CD8-positive, alpha-beta memory T cell (primary cell): Measurements from ENCODE around the gene FBXL15. TPM values are rescaled to one million over a fixed set of nuclear protein-coding genes. Genes with fewer than 3 reads are reported as not detected.

Experiments used
- CTCF ChIA-PET: fragments of 350-600 bp; sonication (Branson Sonifier 250); formaldehyde crosslinking; loops from one replicate; lab custom pipeline; 2021; ENCODE audit warnings: antibody characterized with exemption; lab: Charles Lee
- POLR2A ChIA-PET: fragments of 350-600 bp; sonication (Branson Sonifier 250); formaldehyde crosslinking; loops from one replicate; lab custom pipeline; 2021; ENCODE audit warnings: antibody characterized with exemption; lab: Charles Lee
- DNase-seq, 5 donors: peaks; one replicate each; pipeline versions ENCODE4 v3.0.0 to v3.0.0-alpha.2; 2020 to 2022; ENCODE audit warnings: mixed read lengths in 1 of 5
- H3K27ac ChIP-seq: one replicate; pipeline ENCODE4 v1.7.0; 2013; ENCODE audit warnings: low read depth, mild to moderate bottlenecking, low read length, moderate library complexity
- H3K27me3 ChIP-seq: 2 replicates; pipeline ENCODE4 v1.7.0; 2013; ENCODE audit warnings: low read length, mild to moderate bottlenecking; ENCODE audit not compliant: insufficient read depth, poor library complexity, severe bottlenecking
- H3K36me3 ChIP-seq: 2 replicates; pipeline ENCODE4 v1.7.0; 2013; ENCODE audit warnings: mild to moderate bottlenecking, low read length, moderate library complexity; ENCODE audit not compliant: insufficient read depth
- H3K4me1 ChIP-seq: 2 replicates; pipeline ENCODE4 v1.7.0; 2013; ENCODE audit warnings: mild to moderate bottlenecking, low read length, moderate library complexity; ENCODE audit not compliant: insufficient read depth
- H3K4me3 ChIP-seq: 2 replicates; pipeline ENCODE4 v1.7.0; 2013; ENCODE audit warnings: mild to moderate bottlenecking, low read length
- H3K9me3 ChIP-seq: 2 replicates; pipeline ENCODE4 v1.7.0; 2013; ENCODE audit warnings: mild to moderate bottlenecking, low read length
- H3K27ac Mint-ChIP-seq, 8 donors: one replicate each; pipeline ENCODE4 v1.8.0; 2020 to 2021; ENCODE audit warnings: mixed read lengths in 8 of 8, mild to moderate bottlenecking in 6 of 8, inconsistent platforms in 3 of 8, moderate library complexity in 3 of 8
- H3K27me3 Mint-ChIP-seq, 2 donors: one replicate each; pipeline ENCODE4 v1.8.0; 2020 to 2021; ENCODE audit warnings: mixed read lengths in 2 of 2, mild to moderate bottlenecking in 1 of 2, moderate library complexity in 1 of 2
- H3K36me3 Mint-ChIP-seq, 3 donors: one replicate each; pipeline ENCODE4 v1.8.0; 2020 to 2021; ENCODE audit warnings: mixed read lengths in 3 of 3, inconsistent platforms in 1 of 3, mild to moderate bottlenecking in 1 of 3
- H3K4me1 Mint-ChIP-seq, 3 donors: one replicate each; pipeline ENCODE4 v1.8.0; 2020 to 2021; ENCODE audit warnings: mixed read lengths in 3 of 3, inconsistent platforms in 1 of 3, mild to moderate bottlenecking in 1 of 3
- H3K4me3 Mint-ChIP-seq, 7 donors: one replicate each; pipeline ENCODE4 v1.8.0; 2020 to 2021; ENCODE audit warnings: mixed read lengths in 7 of 7, mild to moderate bottlenecking in 6 of 7, moderate library complexity in 4 of 7, inconsistent platforms in 2 of 7
- H3K9me3 Mint-ChIP-seq, 5 donors: one replicate each; pipeline ENCODE4 v1.8.0; 2020 to 2022; ENCODE audit warnings: mixed read lengths in 5 of 5, mild to moderate bottlenecking in 3 of 5, moderate library complexity in 2 of 5, inconsistent platforms in 1 of 5
- polyA plus RNA-seq: library from polyadenylated mRNA; unstranded; fragments of 300-500 nt; fragmentation: Illumina TruSeq; gene quantifications from one replicate; pipeline ENCODE4 v1.2.3, GENCODE V29; 2021
- total RNA-seq, 2 experiments: library from RNA; stranded (reverse); gene quantifications; one replicate each; pipeline ENCODE4 v1.2.3, GENCODE V29; 2021

Gene FBXL15
- total and polyA plus RNA-seq, 3 experiments from 2014 or later, result 13.5 to 33.4 (median 16.3) TPM

- CTCF ChIA-PET, result interaction anchor here (0.9 to 4.3 kb wide), 13 partner anchors 8 to 177 kb away, joined by 3 to 27 read pairs (median 4); partner anchors contain the start of genes C10orf95, ELOVL3 and NFKB2
- POLR2A ChIA-PET, result interaction anchor here (0.9 to 1.0 kb wide), 3 partner anchors 9 to 47 kb away, joined by 3 to 9 read pairs (median 3); no protein-coding TSS in a partner anchor
- Histone ChIP-seq H3K4me1 (peaks cover 19% of the 10 kb centered on the region), H3K36me3 (peaks cover 8% of the 10 kb centered on the region), H3K27me3 (peaks cover under 1% of the 10 kb centered on the region), H3K4me3 (no peak overlapping the region), H3K27ac (no peak overlapping the region), H3K9me3 (no peaks in the 10 kb centered on the region)
- Mint-ChIP-seq H3K9me3 (no peaks in the 10 kb centered on the region), H3K4me1 (peaks cover 10 to 24% (median 14%) of the 10 kb centered on the region in 3 donors), H3K27me3 (peaks cover 0 to 1% of the 10 kb centered on the region in 2 donors), H3K4me3 (no peak overlapping the region), H3K27ac (no peak overlapping the region), H3K36me3 (peaks cover 0 to 38% (median 0%) of the 10 kb centered on the region in 3 donors)
- no peak for DNase-seq
Measured at GRCh38 chr10:102403115-102403514, 17.5 kb upstream of the FBXL15 start.

- Mint-ChIP-seq H3K27me3 (peaks cover 3 to 9% of the 10 kb centered on the region in 2 donors), H3K27ac (peak overlapping the region in 1 of 8 donors; percentile 79), H3K9me3 (no peaks in the 10 kb centered on the region), H3K36me3 (peaks cover 0 to 28% (median 0%) of the 10 kb centered on the region in 3 donors), H3K4me3 (no peak overlapping the region), H3K4me1 (peaks cover 10 to 21% (median 12%) of the 10 kb centered on the region in 3 donors)
- ChIA-PET CTCF (interaction anchor here (0.8 to 4.3 kb wide), 11 partner anchors 9 to 178 kb away, joined by 3 to 27 read pairs (median 4); partner anchors contain the start of genes ELOVL3, NFKB2 and PSD), POLR2A (interaction anchor here (0.7 to 1.0 kb wide), 4 partner anchors 10 to 61 kb away, joined by 3 to 9 read pairs (median 5); no protein-coding TSS in a partner anchor)
- Histone ChIP-seq H3K36me3 (peaks cover 8% of the 10 kb centered on the region), H3K27ac (no peak overlapping the region), H3K4me1 (peaks cover 15% of the 10 kb centered on the region), H3K4me3 (no peak overlapping the region), H3K27me3 (peaks cover 6% of the 10 kb centered on the region), H3K9me3 (no peaks in the 10 kb centered on the region)
- DNase-seq, result no peak
Measured at GRCh38 chr10:102404361-102405107, 16.1 kb upstream of the FBXL15 start.

GRCh38 chr10:102405108-102405571, 15.5 kb upstream of the FBXL15 start:
- peaks cover 12% of the 10 kb centered on the region for H3K27me3 ChIP-seq
- ChIA-PET CTCF (interaction anchor here (0.8 to 4.3 kb wide), 4 partner anchors 10 to 175 kb away, joined by 3 to 27 read pairs (median 5); partner anchors contain the start of genes NFKB2 and PSD), POLR2A (no interaction called here)
- H3K4me1 Mint-ChIP-seq, result peaks cover 11 to 21% (median 14%) of the 10 kb centered on the region in 3 donors
- no peak overlapping the region for H3K27ac ChIP-seq
- H3K4me3 ChIP-seq, result no peak overlapping the region
- H3K36me3 ChIP-seq, result peaks cover 8% of the 10 kb centered on the region
- H3K4me3 Mint-ChIP-seq, result peak overlapping the region in 1 of 7 donors; percentile 54
- DNase-seq, result no peak
- peak overlapping the region in 1 of 8 donors; percentile 79 for H3K27ac Mint-ChIP-seq
- H3K27me3 Mint-ChIP-seq, result peaks cover 9 to 15% of the 10 kb centered on the region in 2 donors
- peaks cover 15% of the 10 kb centered on the region for H3K4me1 ChIP-seq
- no peaks in the 10 kb centered on the region for H3K9me3 Mint-ChIP-seq
- no peaks in the 10 kb centered on the region for H3K9me3 ChIP-seq
- H3K36me3 Mint-ChIP-seq, result peaks cover 0 to 23% (median 0%) of the 10 kb centered on the region in 3 donors

- Histone ChIP-seq H3K9me3 (no peaks in the 10 kb centered on the region), H3K4me1 (peaks cover 15% of the 10 kb centered on the region), H3K27ac (no peak overlapping the region), H3K27me3 (peaks cover 15% of the 10 kb centered on the region), H3K36me3 (peaks cover 8% of the 10 kb centered on the region), H3K4me3 (no peak overlapping the region)
- peaks cover 0 to 18% (median 0%) of the 10 kb centered on the region in 3 donors for H3K36me3 Mint-ChIP-seq
- H3K9me3 Mint-ChIP-seq, result no peaks in the 10 kb centered on the region
- H3K4me3 Mint-ChIP-seq, result peak overlapping the region in 2 of 7 donors; percentile 54 to 59
- H3K27ac Mint-ChIP-seq, result peak overlapping the region in 2 of 8 donors; percentile 52 to 74
- CTCF ChIA-PET, result interaction anchor here (0.7 to 4.3 kb wide), 4 partner anchors 10 to 175 kb away, joined by 3 to 27 read pairs (median 4); partner anchors contain the start of genes NFKB2 and PSD
- no peak for DNase-seq
- H3K4me1 Mint-ChIP-seq, result peaks cover 11 to 20% (median 14%) of the 10 kb centered on the region in 3 donors
- peaks cover 10 to 16% of the 10 kb centered on the region in 2 donors for H3K27me3 Mint-ChIP-seq
- POLR2A ChIA-PET, result no interaction called here
Measured at GRCh38 chr10:102405632-102406031, 15.0 kb upstream of the FBXL15 start.

- no peaks in the 10 kb centered on the region for H3K36me3 ChIP-seq
- H3K27ac ChIP-seq, result no peak overlapping the region
- peaks cover 16 to 28% (median 20%) of the 10 kb centered on the region in 3 donors for H3K4me1 Mint-ChIP-seq
- peak overlapping the region in 4 of 7 donors; percentile 23 to 65 (median 42) for H3K4me3 Mint-ChIP-seq
- peaks cover 15% of the 10 kb centered on the region for H3K4me1 ChIP-seq
- ChIA-PET POLR2A (no interaction called here), CTCF (interaction anchor here (1.2 to 2.1 kb wide), 2 partner anchors 8 to 177 kb away, joined by 4 to 10 read pairs; no protein-coding TSS in a partner anchor)
- no peak overlapping the region for H3K4me3 ChIP-seq
- no peaks in the 10 kb centered on the region for H3K9me3 Mint-ChIP-seq
- H3K9me3 ChIP-seq, result no peaks in the 10 kb centered on the region
- H3K27ac Mint-ChIP-seq, result peak overlapping the region in 1 of 8 donors; percentile 59
- H3K27me3 Mint-ChIP-seq, result peaks cover 19 to 26% of the 10 kb centered on the region in 2 donors
- H3K36me3 Mint-ChIP-seq, result peaks cover 0 to 10% (median 0%) of the 10 kb centered on the region in 3 donors
- no peak for DNase-seq
- peaks cover 26% of the 10 kb centered on the region for H3K27me3 ChIP-seq
Measured at GRCh38 chr10:102406815-102407214, 13.8 kb upstream of the FBXL15 start.

GRCh38 chr10:102407425-102408130, 13.1 kb upstream of the FBXL15 start:
- peak overlapping the region in 6 of 7 donors; percentile 15 to 79 (median 52) for H3K4me3 Mint-ChIP-seq
- peaks cover 23 to 31% of the 10 kb centered on the region in 2 donors for H3K27me3 Mint-ChIP-seq
- no peak for DNase-seq
- H3K27ac ChIP-seq, result no peak overlapping the region
- peaks cover 15% of the 10 kb centered on the region for H3K4me1 ChIP-seq
- H3K4me1 Mint-ChIP-seq, result peaks cover 16 to 29% (median 20%) of the 10 kb centered on the region in 3 donors
- H3K36me3 Mint-ChIP-seq, result peaks cover 0 to 3% (median 0%) of the 10 kb centered on the region in 3 donors
- peak overlapping the region in 2 of 8 donors; percentile 41 to 59 for H3K27ac Mint-ChIP-seq
- no peak overlapping the region for H3K4me3 ChIP-seq
- ChIA-PET CTCF (interaction anchor here (1.2 to 2.1 kb wide), 2 partner anchors 8 to 178 kb away, joined by 4 to 10 read pairs; no protein-coding TSS in a partner anchor), POLR2A (no interaction called here)
- no peaks in the 10 kb centered on the region for H3K9me3 Mint-ChIP-seq
- H3K9me3 ChIP-seq, result no peaks in the 10 kb centered on the region
- H3K36me3 ChIP-seq, result no peaks in the 10 kb centered on the region
- peaks cover 32% of the 10 kb centered on the region for H3K27me3 ChIP-seq

- no peak overlapping the region for H3K27ac ChIP-seq
- peaks cover 0 to 3% (median 0%) of the 10 kb centered on the region in 3 donors for H3K36me3 Mint-ChIP-seq
- H3K4me1 ChIP-seq, result peaks cover 21% of the 10 kb centered on the region
- no peak overlapping the region for H3K4me3 ChIP-seq
- H3K4me3 Mint-ChIP-seq, result peak overlapping the region; percentile 11 to 79 (median 71)
- peaks cover 37% of the 10 kb centered on the region for H3K27me3 ChIP-seq
- H3K9me3 ChIP-seq, result no peaks in the 10 kb centered on the region
- ChIA-PET POLR2A (no interaction called here), CTCF (interaction anchor here (2.1 kb wide), 1 partner anchor 9 kb away, joined by 10 read pairs; no protein-coding TSS in a partner anchor)
- no peaks in the 10 kb centered on the region for H3K9me3 Mint-ChIP-seq
- peak in 1 of 5 donors; percentile 42 for DNase-seq
- peak overlapping the region in 7 of 8 donors; percentile 3 to 86 (median 59) for H3K27ac Mint-ChIP-seq
- H3K4me1 Mint-ChIP-seq, result peaks cover 16 to 35% (median 26%) of the 10 kb centered on the region in 3 donors
- no peaks in the 10 kb centered on the region for H3K36me3 ChIP-seq
- peaks cover 24 to 37% of the 10 kb centered on the region in 2 donors for H3K27me3 Mint-ChIP-seq
Measured at GRCh38 chr10:102408131-102408727, 12.4 kb upstream of the FBXL15 start.
